ENCODE results near the gene CARMIL1. TPM values are rescaled to one million over a fixed set of nuclear protein-coding genes. Genes with fewer than 3 reads are reported as not detected.

The CARMIL1 gene
- total RNA-seq, 1 experiment from 2014 or later = 16.8 TPM

- DNase-seq (ENCODE audit: low spot score) = peak; percentile 3
Observed at GRCh38 chr6:25404693-25405169, 125.6 kb downstream of the CARMIL1 start.

- DNase-seq (ENCODE audit: low spot score) = no peak
Observed at GRCh38 chr6:25405442-25405841, 126.3 kb downstream of the CARMIL1 start.

DNA sequence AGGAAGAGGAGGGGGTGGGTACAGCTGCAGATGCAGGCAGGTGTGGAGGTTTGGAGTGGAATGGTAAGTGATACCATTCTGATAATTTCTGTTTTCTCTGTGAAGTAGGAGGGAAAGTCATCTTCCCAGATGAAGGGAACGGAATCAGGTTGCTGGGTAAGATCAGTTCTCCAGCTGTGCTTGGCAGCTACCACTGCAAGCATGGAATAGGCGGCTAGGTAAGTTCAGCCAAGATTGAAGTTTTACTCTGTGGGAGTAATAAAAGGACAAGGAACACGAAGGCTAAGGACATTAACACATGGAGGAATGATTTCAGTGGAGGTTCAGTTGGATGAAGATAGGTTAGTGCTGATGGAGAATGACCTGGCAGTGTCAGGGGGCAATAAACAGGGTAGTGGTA is 128.3 kb downstream of the CARMIL1 start:
- DNase-seq (ENCODE audit: low spot score) = no peak

DNA sequence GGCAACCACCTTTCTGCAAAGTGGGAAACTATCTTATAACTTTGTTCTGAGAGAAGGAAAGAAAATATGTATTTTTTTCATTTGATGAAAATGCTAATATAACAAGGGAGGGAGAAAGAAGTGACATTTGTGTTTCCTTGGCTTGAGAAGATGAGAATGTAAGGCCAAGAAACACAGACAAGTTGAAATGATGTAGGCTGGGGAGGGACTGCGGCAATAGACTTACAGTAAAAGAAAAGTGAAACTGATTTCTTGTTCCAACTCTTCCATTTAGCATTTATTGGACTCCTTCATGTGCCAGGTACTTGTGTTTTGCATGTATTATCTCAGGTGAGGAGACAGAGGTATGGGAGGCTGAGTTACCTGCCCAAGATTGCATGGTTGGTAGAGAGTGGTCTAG is 130.9 kb downstream of the CARMIL1 start:
- no peak for DNase-seq (ENCODE audit: low spot score)

DNA sequence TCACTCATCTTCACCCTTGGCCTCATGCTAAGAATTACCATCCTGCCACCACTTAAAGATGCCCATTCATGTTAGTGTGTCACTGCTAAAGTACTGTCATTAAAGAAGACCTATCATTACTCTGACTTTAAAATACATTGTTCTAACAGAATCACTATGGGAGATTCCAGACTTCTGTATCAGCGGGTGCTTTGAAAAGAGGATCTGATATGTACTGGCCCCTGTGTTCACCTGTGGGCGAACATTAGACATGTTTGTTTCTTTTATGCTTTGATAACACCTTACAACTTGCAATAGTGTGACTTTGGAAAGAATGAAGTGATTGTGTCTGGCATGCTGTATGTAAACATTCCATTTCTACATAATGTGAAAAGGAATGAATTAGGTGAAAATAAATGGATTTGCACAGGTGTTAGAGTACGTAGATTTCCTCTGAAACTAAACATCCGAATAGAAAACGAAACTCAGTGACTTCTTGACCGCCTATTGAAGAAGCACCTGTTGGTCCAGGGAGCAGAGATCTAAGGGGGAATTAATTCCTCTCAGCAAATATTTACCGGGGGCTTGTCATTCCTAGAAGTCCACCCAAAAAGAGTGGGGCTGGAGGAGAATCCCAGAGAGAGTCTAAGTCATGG is 132.3 kb downstream of the CARMIL1 start:
- no peak for DNase-seq (ENCODE audit: low spot score)

- no peak for DNase-seq (ENCODE audit: low spot score)
Observed at GRCh38 chr6:25413207-25413905, 134.2 kb downstream of the CARMIL1 start.

DNA sequence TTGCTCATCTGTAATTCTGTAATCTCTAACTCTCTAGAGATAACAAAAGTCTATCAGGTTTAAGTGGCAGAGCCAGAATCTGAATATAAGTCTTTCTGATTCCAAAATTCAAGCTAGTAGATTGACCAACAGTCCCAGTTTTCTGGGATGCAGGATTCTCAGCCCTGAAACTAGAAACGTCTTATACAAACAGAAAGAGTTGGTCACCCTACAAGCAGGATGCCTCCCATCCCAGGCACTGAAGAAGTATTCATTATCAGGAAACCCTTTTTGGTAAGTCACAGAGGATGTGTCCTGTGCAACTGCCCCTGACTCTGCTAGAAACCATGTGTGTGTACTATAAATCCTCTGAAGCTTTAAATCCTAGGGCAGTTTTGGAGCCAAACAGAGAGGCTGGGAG is 135.0 kb downstream of the CARMIL1 start:
- DNase-seq (ENCODE audit: low spot score) = no peak

- no peak for DNase-seq (ENCODE audit: low spot score)
Observed at GRCh38 chr6:25414755-25415154, 135.6 kb downstream of the CARMIL1 start.

- DNase-seq (ENCODE audit: low spot score) = no peak
Observed at GRCh38 chr6:25415274-25415673, 136.1 kb downstream of the CARMIL1 start.

DNA sequence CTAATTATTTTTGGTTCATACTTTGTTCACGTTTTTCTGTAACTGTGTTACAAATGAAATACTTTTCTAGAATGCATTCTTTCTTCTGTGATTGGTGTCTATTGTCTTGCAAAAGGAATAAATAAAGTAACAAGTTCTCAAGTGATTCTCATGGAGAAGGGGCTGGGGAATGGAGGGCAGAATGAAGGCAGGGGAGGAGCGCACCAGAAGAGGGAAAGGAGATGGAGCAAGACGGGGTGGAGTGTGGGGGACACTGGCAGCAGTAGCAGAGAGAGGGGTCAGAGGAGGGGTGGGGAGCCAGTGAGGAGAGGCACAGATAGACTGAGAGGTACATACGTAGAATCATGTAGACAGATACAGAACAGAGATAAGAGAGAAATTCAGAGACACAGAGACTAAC is 136.5 kb downstream of the CARMIL1 start:
- no peak for DNase-seq (ENCODE audit: low spot score)

DNA sequence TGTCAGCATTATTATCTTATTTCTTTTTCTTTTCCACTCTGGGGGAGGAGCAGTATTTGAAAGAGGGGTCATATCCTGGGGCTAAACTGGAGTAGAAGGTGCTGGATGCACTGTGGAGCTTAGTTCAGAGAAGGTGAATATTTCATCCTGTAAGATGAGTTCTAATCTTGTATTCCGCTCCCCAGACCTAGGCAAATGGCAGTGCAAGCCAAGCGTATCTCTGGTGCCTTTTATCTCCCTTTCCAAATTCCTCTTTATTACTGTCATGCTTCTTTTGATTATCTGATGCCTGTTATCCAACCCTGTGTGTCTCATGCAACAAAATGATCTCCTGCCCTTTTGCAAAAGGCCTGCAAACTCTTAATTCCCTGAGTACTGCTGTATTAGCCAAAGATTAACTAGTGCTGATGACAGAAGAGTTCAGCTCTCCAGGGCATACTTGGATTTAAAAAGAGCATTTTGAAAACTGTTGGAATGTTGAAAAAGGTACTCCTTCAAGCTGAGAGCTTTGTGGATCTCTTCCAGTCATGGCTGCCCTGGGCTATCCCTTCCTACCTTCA is 138.0 kb downstream of the CARMIL1 start:
- DNase-seq (ENCODE audit: low spot score) = no peak

DNA sequence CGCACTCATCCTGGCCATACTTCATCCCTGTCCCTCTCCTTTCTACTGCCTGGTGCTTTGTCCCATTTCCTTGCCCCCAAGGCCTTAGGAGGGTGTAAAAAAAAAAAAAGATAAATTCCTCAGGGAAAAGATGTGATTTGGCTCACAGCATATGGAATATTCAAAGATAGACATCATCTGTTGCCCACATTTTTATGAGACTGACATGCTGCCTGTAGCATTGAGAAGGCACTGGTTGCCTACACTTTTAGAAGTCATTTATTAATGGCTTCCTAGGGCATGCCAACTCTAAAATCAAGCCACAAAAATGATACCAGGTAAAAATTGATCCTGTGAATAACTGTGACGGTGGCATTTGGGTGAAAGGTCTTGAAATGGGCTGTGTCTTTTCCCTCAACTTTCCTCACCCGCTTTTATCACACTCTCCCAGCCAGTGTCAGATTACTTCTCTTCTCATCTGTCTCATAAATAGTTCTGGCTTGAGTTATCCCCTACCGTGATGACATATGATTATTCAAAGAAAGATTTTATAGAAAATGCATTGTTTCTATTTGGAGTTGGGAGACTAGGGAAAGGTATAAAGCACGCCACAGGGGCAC is 139.4 kb downstream of the CARMIL1 start:
- DNase-seq (ENCODE audit: low spot score) = no peak

GRCh38 chr6:25419879-25420278 is 140.7 kb downstream of the CARMIL1 start:
- DNase-seq (ENCODE audit: low spot score) = no peak

DNA sequence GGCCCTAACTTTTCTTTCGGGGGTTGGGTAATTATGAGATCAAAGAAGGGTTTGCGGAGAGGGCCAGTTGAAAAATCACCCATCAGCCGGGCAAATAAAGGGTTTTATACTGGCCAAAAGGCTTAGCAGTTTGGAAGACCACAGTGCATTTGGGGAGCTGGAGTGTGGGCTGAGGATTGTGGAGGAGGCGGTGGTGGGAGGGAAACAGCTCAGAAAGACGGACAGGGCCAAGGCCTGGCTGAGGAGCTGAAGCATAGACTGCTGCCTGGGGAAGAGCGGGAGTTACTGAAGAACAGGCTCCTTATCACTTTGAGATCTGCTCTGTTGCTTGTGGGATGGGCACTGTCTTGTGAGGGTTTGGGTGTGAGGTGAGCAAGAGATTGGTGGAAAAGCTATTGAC is 144.2 kb downstream of the CARMIL1 start:
- DNase-seq (ENCODE audit: low spot score) = no peak

GRCh38 chr6:25424303-25424702 is 145.1 kb downstream of the CARMIL1 start:
- no peak for DNase-seq (ENCODE audit: low spot score)

DNA sequence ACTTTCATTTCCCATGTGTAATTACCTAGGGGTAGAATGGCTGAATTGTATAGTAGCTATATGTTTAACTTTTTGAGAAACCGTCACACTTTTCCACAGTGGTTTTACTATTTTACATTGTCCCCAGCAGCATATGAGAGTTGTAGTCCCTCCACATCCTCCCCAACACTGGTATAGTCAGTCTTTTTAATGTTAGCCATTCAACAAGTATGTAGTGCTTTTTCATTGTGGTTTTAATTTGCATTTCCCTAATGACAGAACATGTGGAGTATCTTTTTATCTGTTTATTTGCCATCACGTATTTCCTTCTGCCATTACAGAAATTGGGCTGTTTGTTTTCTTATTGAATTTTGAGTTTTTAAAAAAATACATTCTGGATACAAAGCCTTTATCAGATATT is 148.4 kb downstream of the CARMIL1 start:
- no peak for DNase-seq (ENCODE audit: low spot score)

GRCh38 chr6:25428758-25429317 is 149.7 kb downstream of the CARMIL1 start:
- no peak for DNase-seq (ENCODE audit: low spot score)

GRCh38 chr6:25431306-25431974 is 152.3 kb downstream of the CARMIL1 start:
- no peak for DNase-seq (ENCODE audit: low spot score)

DNA sequence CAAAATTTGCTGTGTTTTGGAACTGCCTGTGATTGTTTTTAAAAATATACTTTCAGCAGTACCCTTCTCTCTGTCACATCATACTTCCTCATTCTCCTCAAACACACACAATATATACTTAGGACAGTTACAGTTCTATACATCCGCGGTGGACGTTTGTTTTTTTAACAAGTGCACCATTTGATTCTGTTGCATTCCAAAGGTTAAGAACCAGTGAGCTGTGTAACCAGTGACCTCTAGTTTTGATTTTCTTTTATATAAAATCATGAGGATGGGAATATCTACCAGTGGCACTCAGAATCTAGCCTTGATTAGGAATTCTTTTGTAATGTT is 152.8 kb downstream of the CARMIL1 start:
- DNase-seq (ENCODE audit: low spot score) = no peak

DNA sequence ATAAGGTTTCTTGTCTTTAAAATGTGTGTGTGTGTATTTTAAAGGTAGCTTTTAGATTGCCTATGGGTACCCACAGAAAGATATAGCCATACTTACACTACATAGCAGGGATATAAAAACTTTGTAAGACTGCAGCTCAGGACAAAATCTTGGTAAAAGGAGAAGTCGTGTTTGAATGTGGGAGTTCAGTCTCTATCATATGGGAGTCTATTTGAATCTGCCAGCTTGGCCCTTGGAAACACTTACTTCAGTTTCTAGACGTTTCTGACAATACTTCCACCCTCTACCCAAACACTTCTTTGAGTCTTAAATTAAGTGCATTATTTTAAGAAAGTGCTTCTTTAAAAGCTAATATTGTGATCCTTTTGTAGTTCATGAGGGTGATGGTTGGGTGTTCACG is 155.7 kb downstream of the CARMIL1 start:
- DNase-seq (ENCODE audit: low spot score) = no peak

DNA sequence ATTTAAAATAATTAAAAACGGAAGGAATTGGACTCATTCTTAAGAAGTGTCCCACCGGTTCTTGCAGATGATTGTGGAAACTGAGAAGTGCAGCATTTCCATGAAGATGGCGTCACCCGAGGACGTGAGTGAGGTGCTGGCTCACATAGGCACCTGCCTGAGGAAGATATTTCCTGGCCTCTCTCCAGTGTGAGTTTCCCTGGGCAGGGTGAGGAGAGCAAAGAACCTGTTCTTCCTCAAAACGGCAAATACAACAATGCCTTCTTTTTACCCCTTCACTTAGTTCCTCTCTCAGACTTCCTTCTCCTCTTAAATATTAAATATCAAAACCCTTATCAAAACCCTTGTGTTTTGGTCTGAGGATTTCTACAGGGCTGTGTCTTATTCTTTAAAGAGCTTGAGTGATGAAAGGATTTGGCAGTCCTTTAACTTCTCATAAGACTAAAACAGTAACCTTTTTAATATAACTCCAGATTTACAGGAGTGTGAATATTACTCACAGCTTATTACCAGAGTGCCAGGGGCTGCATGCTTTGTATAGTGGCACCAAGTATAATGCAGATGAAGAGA is 156.3 kb downstream of the CARMIL1 start:
- DNase-seq (ENCODE audit: low spot score) = no peak

DNA sequence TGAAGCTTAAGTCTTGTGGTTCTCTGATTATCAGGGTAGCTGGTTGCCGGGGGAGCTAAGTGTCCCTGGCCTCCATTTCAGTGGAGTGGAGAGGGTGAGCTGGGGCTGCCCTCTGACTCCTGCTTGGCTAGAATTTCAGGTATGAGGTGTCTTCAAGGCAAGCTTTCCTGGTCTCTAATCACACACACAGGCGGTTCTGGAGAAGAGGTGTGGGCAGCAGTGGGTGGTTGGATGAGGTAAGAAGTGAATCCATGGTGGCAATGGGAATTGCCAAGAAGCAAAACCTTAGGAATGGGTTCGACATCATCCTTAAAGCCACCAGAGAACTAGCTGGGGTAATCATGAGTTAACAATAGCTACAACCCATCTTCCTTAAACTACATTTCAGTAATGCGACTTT is 157.6 kb downstream of the CARMIL1 start:
- DNase-seq (ENCODE audit: low spot score) = no peak

All from HT-29 (cell line).